HEK293 (cell line): Measurements from ENCODE around the gene PODN.
A peak's percentile ranks its signal among the peaks of the same experiment; 100 is the strongest.

Experiments
- CTCF ChIA-PET: fragments of 350-600 bp; formaldehyde crosslinking; extraction: SDS; loops from one replicate; lab custom pipeline; 2021; ENCODE audit warnings: antibody characterized with exemption; lab: Yijun Ruan, JAX
- POLR2A ChIA-PET: fragments of 300-600 bp; formaldehyde crosslinking; extraction: SDS; loops from one replicate; lab custom pipeline; 2020; ENCODE audit warnings: antibody characterized with exemption, inconsistent platforms; lab: Yijun Ruan, JAX
- H3K27ac ChIP-seq: fragments of 200-500 bp; sonication (Bioruptor generic); 2 replicates; pipeline ENCODE4 v1.5.1; 2014; ENCODE audit warnings: low read depth, low read length, control low read depth, inconsistent platforms; ENCODE audit errors: extremely low read depth
- H3K36me3 ChIP-seq, 2 experiments: fragments of 200-500 bp in 1 of 2; sonication (Bioruptor generic) in 1 of 2; 1 replicate in 1 of 2; 2 replicates in 1 of 2; pipeline ENCODE4 v1.5.1; 2014 to 2017; ENCODE audit warnings: inconsistent platforms in 2 of 2, low read length in 2 of 2; ENCODE audit not compliant: control insufficient read depth in 2 of 2, insufficient read depth in 1 of 2
- H3K4me1 ChIP-seq: fragments of 200-500 bp; sonication (Bioruptor generic); 2 replicates; pipeline ENCODE4 v1.5.1; 2014; ENCODE audit warnings: mild to moderate bottlenecking, low read length, inconsistent platforms; ENCODE audit not compliant: control insufficient read depth, insufficient read depth
- H3K4me3 ChIP-seq: 2 replicates; pipeline ENCODE4 v1.5.1; 2011; ENCODE audit warnings: low read depth, mild to moderate bottlenecking, control low read depth, low read length, moderate library complexity
- H3K9me3 ChIP-seq: fragments of 200-500 bp; sonication (Bioruptor generic); 2 replicates; pipeline ENCODE4 v1.5.1; 2014; ENCODE audit warnings: low read depth, low read length, inconsistent platforms; ENCODE audit not compliant: control insufficient read depth, insufficient read depth
- AEBP2 ChIP-seq: fragments of 450-650 bp; formaldehyde crosslinking; IDR thresholded peaks from 2 replicates; pipeline ENCODE4 v1.5.1; 2016; ENCODE audit warnings: missing biosample characterization, missing genetic modification characterization, borderline replicate concordance
- BCL11A ChIP-seq: fragments of 450-650 bp; formaldehyde crosslinking; IDR thresholded peaks from 2 replicates; pipeline ENCODE4 v1.5.1; 2016; ENCODE audit warnings: low read depth, missing biosample characterization, missing genetic modification characterization
- BCL11B ChIP-seq: fragments of 450-650 bp; formaldehyde crosslinking; IDR thresholded peaks from 2 replicates; pipeline ENCODE4 v1.5.1; 2016; ENCODE audit warnings: low read depth, missing biosample characterization, missing genetic modification characterization
- IKZF3 ChIP-seq: fragments of 450-650 bp; IDR thresholded peaks from 2 replicates; pipeline ENCODE4 v1.5.0; 2018; ENCODE audit warnings: missing biosample characterization, mild to moderate bottlenecking, missing genetic modification characterization, moderate library complexity
- INSM2 ChIP-seq: fragments of 450-650 bp; formaldehyde crosslinking; IDR thresholded peaks from 2 replicates; pipeline ENCODE4 v1.5.1; 2016; ENCODE audit warnings: missing biosample characterization, missing genetic modification characterization
- KLF10 ChIP-seq: fragments of 450-650 bp; IDR thresholded peaks from 2 replicates; pipeline ENCODE4 v1.5.1; 2018; ENCODE audit warnings: missing biosample characterization, mild to moderate bottlenecking, missing genetic modification characterization
- KLF17 ChIP-seq: fragments of 450-650 bp; formaldehyde crosslinking; IDR thresholded peaks from 2 replicates; pipeline ENCODE4 v1.5.1; 2016; ENCODE audit warnings: missing biosample characterization, missing genetic modification characterization
- KLF9 ChIP-seq: fragments of 450-650 bp; formaldehyde crosslinking; IDR thresholded peaks from 2 replicates; pipeline ENCODE4 v1.5.1; 2016; ENCODE audit warnings: missing biosample characterization, missing genetic modification characterization, low read depth
- OSR2 ChIP-seq: fragments of 450-650 bp; formaldehyde crosslinking; IDR thresholded peaks from 2 replicates; pipeline ENCODE4 v1.5.1; 2016; ENCODE audit warnings: missing biosample characterization, missing genetic modification characterization
- SETDB1 ChIP-seq: IDR thresholded peaks from one replicate; pipeline ENCODE4 v1.6.1; 2017; ENCODE audit warnings: mild to moderate bottlenecking, low read length, moderate library complexity, mixed read lengths; ENCODE audit not compliant: insufficient read length
- SP7 ChIP-seq: fragments of 450-650 bp; formaldehyde crosslinking; IDR thresholded peaks from 2 replicates; pipeline ENCODE4 v1.5.1; 2016; ENCODE audit warnings: missing biosample characterization, missing genetic modification characterization
- TRIM28 ChIP-seq: IDR thresholded peaks from 2 replicates; pipeline ENCODE4 v1.6.1; 2011; ENCODE audit warnings: low read length, control low read depth, borderline replicate concordance
- WT1 ChIP-seq: fragments of 450-650 bp; formaldehyde crosslinking; IDR thresholded peaks from 2 replicates; pipeline ENCODE4 v1.5.1; 2016; ENCODE audit warnings: missing biosample characterization, missing genetic modification characterization
- ZBTB6 ChIP-seq: fragments of 450-650 bp; formaldehyde crosslinking; IDR thresholded peaks from 2 replicates; pipeline ENCODE4 v1.5.1; 2017; ENCODE audit warnings: missing biosample characterization, missing genetic modification characterization
- ZNF132 ChIP-seq: fragments of 450-650 bp; formaldehyde crosslinking; IDR thresholded peaks from 2 replicates; pipeline ENCODE4 v1.5.1; 2017; ENCODE audit warnings: missing biosample characterization, missing genetic modification characterization, borderline replicate concordance
- ZNF184 ChIP-seq: fragments of 450-650 bp; IDR thresholded peaks from 2 replicates; pipeline ENCODE4 v1.5.1; 2018; ENCODE audit warnings: missing biosample characterization, mild to moderate bottlenecking, missing genetic modification characterization
- ZNF394 ChIP-seq: fragments of 450-650 bp; formaldehyde crosslinking; IDR thresholded peaks from 2 replicates; pipeline ENCODE4 v1.5.1; 2016; ENCODE audit warnings: missing biosample characterization, missing genetic modification characterization, mild to moderate bottlenecking, moderate library complexity, borderline replicate concordance
- ZNF404 ChIP-seq: fragments of 450-650 bp; formaldehyde crosslinking; IDR thresholded peaks from 2 replicates; pipeline ENCODE4 v1.5.1; 2017; ENCODE audit warnings: missing biosample characterization, missing genetic modification characterization
- ZNF521 ChIP-seq: fragments of 450-650 bp; formaldehyde crosslinking; IDR thresholded peaks from 2 replicates; pipeline ENCODE4 v1.5.1; 2017; ENCODE audit warnings: missing biosample characterization, mild to moderate bottlenecking, missing genetic modification characterization
- ZNF571 ChIP-seq: fragments of 450-650 bp; formaldehyde crosslinking; IDR thresholded peaks from 2 replicates; pipeline ENCODE4 v1.5.0; 2017; ENCODE audit warnings: missing biosample characterization, missing genetic modification characterization
- ZNF600 ChIP-seq: fragments of 450-650 bp; formaldehyde crosslinking; IDR thresholded peaks from 2 replicates; pipeline ENCODE4 v1.5.1; 2016; ENCODE audit warnings: missing biosample characterization, missing genetic modification characterization
- ZNF629 ChIP-seq: fragments of 450-650 bp; formaldehyde crosslinking; IDR thresholded peaks from 2 replicates; pipeline ENCODE4 v1.5.1; 2017; ENCODE audit warnings: missing biosample characterization, missing genetic modification characterization
- ZXDB ChIP-seq: fragments of 450-650 bp; formaldehyde crosslinking; IDR thresholded peaks from 2 replicates; pipeline ENCODE4 v1.5.1; 2016; ENCODE audit warnings: missing biosample characterization, missing genetic modification characterization
- TF ChIP-seq, protein P1 (sequence below): fragments of 450-650 bp; formaldehyde crosslinking; optimal IDR thresholded peaks from 2 replicates; pipeline ENCODE3; 2016; ENCODE audit warnings: missing biosample characterization, mild to moderate bottlenecking, missing genetic modification characterization
- TF ChIP-seq, protein P2 (sequence below): fragments of 450-650 bp; IDR thresholded peaks from 2 replicates; pipeline ENCODE4 v1.5.1; 2018; ENCODE audit warnings: missing biosample characterization, missing genetic modification characterization

The PODN gene

GRCh38 chr1:53047737-53048736 is 14.0 kb upstream of the PODN start:
- H3K4me1 ChIP-seq = peaks cover 12% of the 10 kb centered on the region

GRCh38 chr1:53048960-53049573 is 12.9 kb upstream of the PODN start:
- POLR2A ChIA-PET = no interaction called here
- no peaks in the 10 kb centered on the region for H3K9me3 ChIP-seq
- peaks cover 0 to 12% of the 10 kb centered on the region in 2 experiments; a peak in 1 of 3 replicates for H3K36me3 ChIP-seq
- peaks cover 12% of the 10 kb centered on the region for H3K4me1 ChIP-seq
- CTCF ChIA-PET = interaction anchor here (0.6 kb wide), 1 partner anchor 166 kb away, joined by 4 read pairs; no protein-coding TSS in a partner anchor
- no peak overlapping the region for H3K27ac ChIP-seq
- H3K4me3 ChIP-seq = no peak overlapping the region
- TF ChIP-seq KLF10 (tag by site-specific recombination) = no peak
- TF ChIP-seq BCL11A = no peak
- TF ChIP-seq AEBP2 (tag by site-specific recombination) = no peak
- TF ChIP-seq WT1 (tag by site-specific recombination) = no peak
- TF ChIP-seq, protein P1, sequence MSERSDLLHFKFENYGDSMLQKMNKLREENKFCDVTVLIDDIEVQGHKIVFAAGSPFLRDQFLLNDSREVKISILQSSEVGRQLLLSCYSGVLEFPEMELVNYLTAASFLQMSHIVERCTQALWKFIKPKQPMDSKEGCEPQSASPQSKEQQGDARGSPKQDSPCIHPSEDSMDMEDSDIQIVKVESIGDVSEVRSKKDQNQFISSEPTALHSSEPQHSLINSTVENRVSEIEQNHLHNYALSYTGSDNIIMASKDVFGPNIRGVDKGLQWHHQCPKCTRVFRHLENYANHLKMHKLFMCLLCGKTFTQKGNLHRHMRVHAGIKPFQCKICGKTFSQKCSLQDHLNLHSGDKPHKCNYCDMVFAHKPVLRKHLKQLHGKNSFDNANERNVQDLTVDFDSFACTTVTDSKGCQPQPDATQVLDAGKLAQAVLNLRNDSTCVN (tag by site-specific recombination) = no peak
- no peak for TF ChIP-seq KLF9 (tag by site-specific recombination)
- TF ChIP-seq ZNF521 (tag by site-specific recombination) = no peak
- TF ChIP-seq ZNF394 (tag by site-specific recombination) = no peak
- TF ChIP-seq ZNF571 (tag by site-specific recombination) = no peak
- no peak for TF ChIP-seq SETDB1
- TF ChIP-seq ZNF132 = no peak
- TF ChIP-seq, protein P2, sequence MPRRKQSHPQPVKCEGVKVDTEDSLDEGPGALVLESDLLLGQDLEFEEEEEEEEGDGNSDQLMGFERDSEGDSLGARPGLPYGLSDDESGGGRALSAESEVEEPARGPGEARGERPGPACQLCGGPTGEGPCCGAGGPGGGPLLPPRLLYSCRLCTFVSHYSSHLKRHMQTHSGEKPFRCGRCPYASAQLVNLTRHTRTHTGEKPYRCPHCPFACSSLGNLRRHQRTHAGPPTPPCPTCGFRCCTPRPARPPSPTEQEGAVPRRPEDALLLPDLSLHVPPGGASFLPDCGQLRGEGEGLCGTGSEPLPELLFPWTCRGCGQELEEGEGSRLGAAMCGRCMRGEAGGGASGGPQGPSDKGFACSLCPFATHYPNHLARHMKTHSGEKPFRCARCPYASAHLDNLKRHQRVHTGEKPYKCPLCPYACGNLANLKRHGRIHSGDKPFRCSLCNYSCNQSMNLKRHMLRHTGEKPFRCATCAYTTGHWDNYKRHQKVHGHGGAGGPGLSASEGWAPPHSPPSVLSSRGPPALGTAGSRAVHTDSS = no peak

More at GRCh38 chr1:53047737-53048736, 14.0 kb upstream of the PODN start:
- TF ChIP-seq ZNF404 (tag by site-specific recombination) = no peak
- TF ChIP-seq OSR2 (tag by site-specific recombination) = peak; percentile 48; the same call in 1 of the 2 replicates
- peak; percentile 91 for TF ChIP-seq ZBTB6 (tag by site-specific recombination)
- TF ChIP-seq ZNF184 (tag by site-specific recombination) = 0 out of 2 replicates have a peak, but pooled peaks have one; percentile 28
- 0 out of 2 replicates have a peak, but pooled peaks have one; percentile 46 for TF ChIP-seq IKZF3 (tag by site-specific recombination)
- peak; percentile 17; the same call in 1 of the 2 replicates for TF ChIP-seq INSM2 (tag by site-specific recombination)
- peak; percentile 66 for TF ChIP-seq TRIM28
- peak; percentile 40; the same call in 1 of the 2 replicates for TF ChIP-seq ZXDB (tag by site-specific recombination)
- TF ChIP-seq ZNF600 (tag by site-specific recombination) = peak; percentile 33; the same call in 1 of the 2 replicates
- TF ChIP-seq ZNF521 (tag by site-specific recombination) = no peak
- no peak for TF ChIP-seq BCL11B
- peak; percentile 52 for TF ChIP-seq ZNF629 (tag by site-specific recombination)
- TF ChIP-seq SP7 (tag by site-specific recombination) = peak; percentile 39; the same call in 1 of the 2 replicates
- 0 out of 2 replicates have a peak, but pooled peaks have one; percentile 13 for TF ChIP-seq KLF17 (tag by site-specific recombination)
- Histone ChIP-seq H3K36me3 (peaks cover 0 to 8% of the 10 kb centered on the region in 2 experiments; a peak in 1 of 3 replicates), H3K4me3 (no peak overlapping the region), H3K9me3 (no peaks in the 10 kb centered on the region), H3K27ac (peak overlapping the region; percentile 7; the same call in 1 of the 2 replicates)
- ChIA-PET CTCF (interaction anchor here (0.7 kb wide), 1 partner anchor 144 kb away, joined by 3 read pairs; no protein-coding TSS in a partner anchor), POLR2A (no interaction called here)
